Kidney (tissue), 14 donors: ENCODE data around the gene PKD1L1. TPM values are rescaled to one million over a fixed set of nuclear protein-coding genes. Genes with fewer than 3 reads are reported as not detected.

Experiments
- DNase-seq, 5 donors: peaks; one replicate each; pipeline ENCODE4 v3.0.0-alpha.2; 2013 to 2020
- FAIRE-seq: peaks from 2 replicates; lab custom pipeline; 2012; peaks lifted over from hg19 to GRCh38; lab: Jason Lieb, UNC
- H3K27ac ChIP-seq, 2 donors: one replicate each; pipeline ENCODE4 v1.7.0; 2013; ENCODE audit warnings: low read depth in 2 of 2, low read length in 2 of 2, inconsistent platforms in 1 of 2
- H3K27me3 ChIP-seq: one replicate; pipeline ENCODE4 v1.7.1; 2013; ENCODE audit warnings: low read length, inconsistent platforms; ENCODE audit not compliant: control insufficient read depth, insufficient read depth
- H3K36me3 ChIP-seq, 3 donors: one replicate each; pipeline versions ENCODE4 v1.7.0 to v1.7.1; 2013; ENCODE audit warnings: low read length in 3 of 3, control low read depth in 1 of 3, inconsistent platforms in 1 of 3; ENCODE audit not compliant: insufficient read depth in 3 of 3, control insufficient read depth in 2 of 3
- H3K4me1 ChIP-seq, 3 donors: one replicate each; pipeline versions ENCODE4 v1.7.0 to v1.7.1; 2013; ENCODE audit warnings: low read length in 3 of 3, inconsistent platforms in 1 of 3, low read depth in 1 of 3; ENCODE audit not compliant: control insufficient read depth in 2 of 3, insufficient read depth in 2 of 3
- H3K4me3 ChIP-seq, 3 donors: one replicate each; pipeline versions ENCODE4 v1.7.0 to v1.8.1; 2013; ENCODE audit warnings: low read length in 3 of 3, control low read depth in 1 of 3, inconsistent platforms in 1 of 3
- H3K9ac ChIP-seq, 3 donors: one replicate each; pipeline versions ENCODE4 v1.7.0 to v1.7.1; 2013; ENCODE audit warnings: low read length in 3 of 3, control low read depth in 1 of 3, inconsistent platforms in 1 of 3
- H3K9me3 ChIP-seq, 3 donors: one replicate each; pipeline versions ENCODE4 v1.7.0 to v1.7.1; 2013; ENCODE audit warnings: low read length in 3 of 3, control low read depth in 1 of 3, inconsistent platforms in 1 of 3; ENCODE audit not compliant: control insufficient read depth in 2 of 3, insufficient read depth in 1 of 3
- intact Hi-C: fragments of 100-400 bp; cut with DNase I; formaldehyde crosslinking; loops from one replicate; pipeline ENCODE4 v1.11.1; 2022
- polyA plus RNA-seq: library from polyadenylated mRNA; stranded (reverse); fragments of 350-450 nt; fragmentation: Illumina TruSeq; extraction: RNeasy Lipid Tissue Mini Kit (QIAGEN cat#74804); gene quantifications from one replicate; pipeline ENCODE4 v1.2.3, GENCODE V29; 2014; ENCODE audit warnings: low read depth, low replicate concordance; ENCODE audit not compliant: insufficient read depth
- total RNA-seq: library from RNA; stranded (reverse); fragmentation: NEBNext Ultra II Directional; extraction: Animal tissue kit (Norgen Biotek cat#: 25700); gene quantifications from one replicate; pipeline ENCODE4 v1.2.1, GENCODE V29; 2021
- TF ChIP-seq, protein P1 (sequence below): IDR thresholded peaks from 3 replicates; pipeline ENCODE4 v1.5.1; 2012; ENCODE audit warnings: mild to moderate bottlenecking, moderate library complexity, borderline replicate concordance; ENCODE audit not compliant: insufficient read depth; ENCODE audit errors: extremely low read depth
- donor health status: control.
- donor health status: control.
- donor health status: control.
- donor health status: control.
- donor health status: control.
- donor health status: DM: yes; HTN: yes; CAD: no.
- donor health status: Normal renal cell carcinoma (clear cell type).

PKD1L1 gene
- total and polyA plus RNA-seq, 2 donors from 2014 or later: 0.32 to 0.82 TPM

GRCh38 chr7:47808321-47808720, 139.9 kb downstream of the PKD1L1 start:
- TF ChIP-seq, protein P1, sequence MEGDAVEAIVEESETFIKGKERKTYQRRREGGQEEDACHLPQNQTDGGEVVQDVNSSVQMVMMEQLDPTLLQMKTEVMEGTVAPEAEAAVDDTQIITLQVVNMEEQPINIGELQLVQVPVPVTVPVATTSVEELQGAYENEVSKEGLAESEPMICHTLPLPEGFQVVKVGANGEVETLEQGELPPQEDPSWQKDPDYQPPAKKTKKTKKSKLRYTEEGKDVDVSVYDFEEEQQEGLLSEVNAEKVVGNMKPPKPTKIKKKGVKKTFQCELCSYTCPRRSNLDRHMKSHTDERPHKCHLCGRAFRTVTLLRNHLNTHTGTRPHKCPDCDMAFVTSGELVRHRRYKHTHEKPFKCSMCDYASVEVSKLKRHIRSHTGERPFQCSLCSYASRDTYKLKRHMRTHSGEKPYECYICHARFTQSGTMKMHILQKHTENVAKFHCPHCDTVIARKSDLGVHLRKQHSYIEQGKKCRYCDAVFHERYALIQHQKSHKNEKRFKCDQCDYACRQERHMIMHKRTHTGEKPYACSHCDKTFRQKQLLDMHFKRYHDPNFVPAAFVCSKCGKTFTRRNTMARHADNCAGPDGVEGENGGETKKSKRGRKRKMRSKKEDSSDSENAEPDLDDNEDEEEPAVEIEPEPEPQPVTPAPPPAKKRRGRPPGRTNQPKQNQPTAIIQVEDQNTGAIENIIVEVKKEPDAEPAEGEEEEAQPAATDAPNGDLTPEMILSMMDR: no peak
- intact Hi-C loops: no loop called here
- Histone ChIP-seq H3K36me3 (no peaks in the 10 kb centered on the region), H3K4me1 (peaks cover 0 to 8% (median 0%) of the 10 kb centered on the region in 3 donors), H3K9ac (no peak overlapping the region), H3K9me3 (no peaks in the 10 kb centered on the region), H3K27me3 (no peaks in the 10 kb centered on the region), H3K4me3 (no peak overlapping the region), H3K27ac (no peak overlapping the region)
- no peak for DNase-seq
- FAIRE-seq: no peak

GRCh38 chr7:47807756-47808155, 140.5 kb downstream of the PKD1L1 start:
- Histone ChIP-seq H3K36me3 (no peaks in the 10 kb centered on the region), H3K27ac (no peak overlapping the region), H3K4me3 (no peak overlapping the region), H3K9ac (no peak overlapping the region), H3K27me3 (no peaks in the 10 kb centered on the region), H3K4me1 (peaks cover 0 to 8% (median 0%) of the 10 kb centered on the region in 3 donors), H3K9me3 (no peaks in the 10 kb centered on the region)
- FAIRE-seq: no peak
- no peak for DNase-seq
- TF ChIP-seq, protein P1: no peak
- intact Hi-C loops: no loop called here

GRCh38 chr7:47807126-47807525, 141.1 kb downstream of the PKD1L1 start:
- peaks cover 0 to 8% (median 0%) of the 10 kb centered on the region in 3 donors for H3K4me1 ChIP-seq
- intact Hi-C loops: no loop called here
- FAIRE-seq: no peak
- no peak overlapping the region for H3K4me3 ChIP-seq
- H3K9me3 ChIP-seq: no peaks in the 10 kb centered on the region
- TF ChIP-seq, protein P1: no peak
- H3K9ac ChIP-seq: no peak overlapping the region
- DNase-seq: no peak
- H3K27ac ChIP-seq: no peak overlapping the region
- H3K36me3 ChIP-seq: no peaks in the 10 kb centered on the region
- no peaks in the 10 kb centered on the region for H3K27me3 ChIP-seq

DNA sequence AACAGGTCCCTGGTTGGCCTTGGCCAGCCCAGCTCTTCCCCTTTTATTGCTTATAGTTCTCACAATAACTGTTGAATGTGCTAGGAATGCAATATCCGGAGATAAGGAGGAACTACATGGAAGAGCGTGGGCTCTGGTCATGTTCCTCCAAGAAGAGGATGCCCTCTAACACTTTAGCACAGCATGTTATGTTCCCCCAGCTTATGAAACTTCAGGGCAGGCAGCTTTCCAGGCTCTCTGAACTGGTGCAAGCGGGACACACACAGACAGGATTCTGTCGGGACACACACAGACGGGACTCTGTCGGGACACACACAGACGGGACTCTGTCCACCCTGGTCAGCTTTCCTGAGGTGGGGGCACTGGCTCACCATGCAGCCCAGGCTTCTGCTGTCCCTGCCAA, 141.6 kb downstream of the PKD1L1 start:
- FAIRE-seq: no peak
- peak in 2 of 5 donors; percentile 19 to 80 for DNase-seq
- no peaks in the 10 kb centered on the region for H3K27me3 ChIP-seq
- H3K9ac ChIP-seq: no peak overlapping the region
- intact Hi-C loops: no loop called here
- no peak overlapping the region for H3K4me3 ChIP-seq
- TF ChIP-seq, protein P1: no peak
- H3K9me3 ChIP-seq: no peaks in the 10 kb centered on the region
- H3K4me1 ChIP-seq: peaks cover 0 to 8% (median 0%) of the 10 kb centered on the region in 3 donors
- H3K36me3 ChIP-seq: no peaks in the 10 kb centered on the region
- no peak overlapping the region for H3K27ac ChIP-seq
